Ecto neural progenitor cell (in vitro differentiated cells): ENCODE data around the gene ICAM5.
A peak's percentile ranks its signal among the peaks of the same experiment; 100 is the strongest.

ENCODE experiments used
- DNase-seq: peaks from one replicate; pipeline ENCODE4 v3.0.0-alpha.2; 2018; ENCODE audit warnings: low spot score

Gene ICAM5

GRCh38 chr19:10291554-10292205 is 1.9 kb downstream of the ICAM5 start:
- DNase-seq = no peak

- peak; percentile 90 for DNase-seq
These were observed 2.5 kb downstream of the ICAM5 start for GRCh38 chr19:10292206-10292788.

- peak; percentile 59 for DNase-seq
These were observed 3.3 kb downstream of the ICAM5 start for GRCh38 chr19:10292789-10293636.

GRCh38 chr19:10293637-10294367 is 4.0 kb downstream of the ICAM5 start:
- no peak for DNase-seq

- peak; percentile 76 for DNase-seq
These were observed 4.6 kb downstream of the ICAM5 start for GRCh38 chr19:10294368-10294697.

- peak; percentile 65 for DNase-seq
These were observed 5.6 kb downstream of the ICAM5 start for GRCh38 chr19:10295305-10295846.

GRCh38 chr19:10295847-10296591 is 6.3 kb downstream of the ICAM5 start:
- peak; percentile 65 for DNase-seq

GRCh38 chr19:10299545-10300458 is 10.1 kb downstream of the ICAM5 start:
- no peak for DNase-seq

GRCh38 chr19:10305139-10305806 is 15.5 kb downstream of the ICAM5 start:
- DNase-seq = no peak

- DNase-seq = no peak
These were observed 16.6 kb downstream of the ICAM5 start for GRCh38 chr19:10306327-10306726.

- DNase-seq = no peak
These were observed 19.7 kb downstream of the ICAM5 start, which contains the start of gene ZGLP1 for GRCh38 chr19:10309423-10309822. ZGLP1 (minus strand) TSS chr19:10309815.

GRCh38 chr19:10315335-10316214 is 25.8 kb downstream of the ICAM5 start, which contains the start of gene FDX2:
FDX2 (minus strand) TSS chr19:10316015; CDS start chr19:10315996, 19 bp downstream.
- peak; percentile 93 for DNase-seq

GRCh38 chr19:10316229-10317044 is 26.7 kb downstream of the ICAM5 start:
- DNase-seq = no peak

- no peak for DNase-seq
These were observed 27.5 kb downstream of the ICAM5 start for GRCh38 chr19:10317045-10317856.

- DNase-seq = no peak
These were observed 28.2 kb downstream of the ICAM5 start for GRCh38 chr19:10317857-10318462.
